ENCODE measurements around the gene NFKBIZ. TPM values are rescaled to one million over a fixed set of nuclear protein-coding genes. Genes with fewer than 3 reads are reported as not detected.

The NFKBIZ gene
- polyA plus RNA-seq, 1 experiment = 27.3 TPM

GRCh38 chr3:101865751-101866509 is 16.6 kb downstream of the NFKBIZ start:
- Histone ChIP-seq H3K27ac (ENCODE audit: low read depth, low read length) (no peak overlapping the region), H3K4me3 (ENCODE audit: low read depth, low read length) (no peak overlapping the region), H3K9me3 (ENCODE audit: control insufficient read depth, insufficient read depth, low read length) (no peaks in the 10 kb centered on the region), H3K27me3 (ENCODE audit: control insufficient read depth, insufficient read depth, low read length) (no peaks in the 10 kb centered on the region)
- CTCF ChIA-PET = interaction anchor here (0.6 to 1.5 kb wide), 4 partner anchors 63 to 363 kb away, joined by 3 to 4 read pairs (median 3); no protein-coding TSS in a partner anchor
- POLR2A ChIA-PET = interaction anchor here (1.2 kb wide), 1 partner anchor 17 kb away, joined by 5 read pairs; the partner anchor contains the start of gene NFKBIZ
- DNase-seq (ENCODE audit: low read depth, low spot score) = no peak
- TF ChIP-seq, protein P1, sequence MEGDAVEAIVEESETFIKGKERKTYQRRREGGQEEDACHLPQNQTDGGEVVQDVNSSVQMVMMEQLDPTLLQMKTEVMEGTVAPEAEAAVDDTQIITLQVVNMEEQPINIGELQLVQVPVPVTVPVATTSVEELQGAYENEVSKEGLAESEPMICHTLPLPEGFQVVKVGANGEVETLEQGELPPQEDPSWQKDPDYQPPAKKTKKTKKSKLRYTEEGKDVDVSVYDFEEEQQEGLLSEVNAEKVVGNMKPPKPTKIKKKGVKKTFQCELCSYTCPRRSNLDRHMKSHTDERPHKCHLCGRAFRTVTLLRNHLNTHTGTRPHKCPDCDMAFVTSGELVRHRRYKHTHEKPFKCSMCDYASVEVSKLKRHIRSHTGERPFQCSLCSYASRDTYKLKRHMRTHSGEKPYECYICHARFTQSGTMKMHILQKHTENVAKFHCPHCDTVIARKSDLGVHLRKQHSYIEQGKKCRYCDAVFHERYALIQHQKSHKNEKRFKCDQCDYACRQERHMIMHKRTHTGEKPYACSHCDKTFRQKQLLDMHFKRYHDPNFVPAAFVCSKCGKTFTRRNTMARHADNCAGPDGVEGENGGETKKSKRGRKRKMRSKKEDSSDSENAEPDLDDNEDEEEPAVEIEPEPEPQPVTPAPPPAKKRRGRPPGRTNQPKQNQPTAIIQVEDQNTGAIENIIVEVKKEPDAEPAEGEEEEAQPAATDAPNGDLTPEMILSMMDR (IDR thresholded peaks at IDR 0.05; ENCODE audit: low read depth, low read length) = no peak

DNA sequence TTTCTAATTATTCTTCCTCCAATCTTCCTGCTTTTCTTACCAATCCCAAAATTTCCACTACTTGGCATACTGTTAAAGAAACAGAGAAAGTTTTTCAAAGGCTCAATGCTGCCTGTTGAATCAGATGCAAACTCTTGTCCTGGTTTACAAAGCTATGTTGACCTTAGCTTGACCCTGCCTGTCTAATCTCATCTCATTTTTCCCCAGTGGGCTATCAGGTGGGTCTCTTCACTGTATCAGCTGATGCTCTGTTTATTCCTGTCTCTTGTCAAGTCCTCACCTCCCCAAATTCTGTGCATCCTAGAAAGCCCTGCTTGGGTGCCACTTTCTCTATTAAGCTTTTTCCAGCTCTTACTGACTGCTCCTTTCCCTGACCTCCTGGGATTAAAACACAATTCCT is 18.2 kb downstream of the NFKBIZ start:
- POLR2A ChIA-PET = interaction anchor here (0.7 kb wide), 1 partner anchor 333 kb away, joined by 3 read pairs; no protein-coding TSS in a partner anchor
- DNase-seq (ENCODE audit: low read depth, low spot score) = no peak
- CTCF ChIA-PET = interaction anchor here (1.2 to 2.2 kb wide), 3 partner anchors 65 to 361 kb away, joined by 3 to 8 read pairs (median 6); no protein-coding TSS in a partner anchor
- no peak overlapping the region for H3K4me3 ChIP-seq (ENCODE audit: low read depth, low read length)
- H3K27ac ChIP-seq (ENCODE audit: low read depth, low read length) = no peak overlapping the region
- H3K9me3 ChIP-seq (ENCODE audit: control insufficient read depth, insufficient read depth, low read length) = no peaks in the 10 kb centered on the region
- TF ChIP-seq, protein P1 (IDR thresholded peaks at IDR 0.05; ENCODE audit: low read depth, low read length) = no peak
- no peaks in the 10 kb centered on the region for H3K27me3 ChIP-seq (ENCODE audit: control insufficient read depth, insufficient read depth, low read length)

- H3K4me3 ChIP-seq (ENCODE audit: low read depth, low read length) = no peak overlapping the region
- TF ChIP-seq, protein P1 (IDR thresholded peaks at IDR 0.05; ENCODE audit: low read depth, low read length) = no peak
- CTCF ChIA-PET = interaction anchor here (1.2 to 2.2 kb wide), 4 partner anchors 65 to 361 kb away, joined by 3 to 8 read pairs (median 6); no protein-coding TSS in a partner anchor
Observed at GRCh38 chr3:101867996-101868395, 18.7 kb downstream of the NFKBIZ start.

GRCh38 chr3:101868534-101869464 is 19.5 kb downstream of the NFKBIZ start:
- no peak for DNase-seq (ENCODE audit: low read depth, low spot score)
- TF ChIP-seq, protein P1 (IDR thresholded peaks at IDR 0.05; ENCODE audit: low read depth, low read length) = no peak
- Histone ChIP-seq H3K27me3 (ENCODE audit: control insufficient read depth, insufficient read depth, low read length) (no peaks in the 10 kb centered on the region), H3K27ac (ENCODE audit: low read depth, low read length) (no peak overlapping the region), H3K4me3 (ENCODE audit: low read depth, low read length) (no peak overlapping the region), H3K9me3 (ENCODE audit: control insufficient read depth, insufficient read depth, low read length) (no peaks in the 10 kb centered on the region)
- ChIA-PET CTCF (interaction anchor here (1.4 to 2.2 kb wide), 2 partner anchors 357 to 360 kb away, joined by 5 to 8 read pairs; no protein-coding TSS in a partner anchor), POLR2A (no interaction called here)

More at GRCh38 chr3:101867996-101868395, 18.7 kb downstream of the NFKBIZ start:
- DNase-seq (ENCODE audit: low read depth, low spot score) = no peak
- Histone ChIP-seq H3K27me3 (ENCODE audit: control insufficient read depth, insufficient read depth, low read length) (no peaks in the 10 kb centered on the region), H3K9me3 (ENCODE audit: control insufficient read depth, insufficient read depth, low read length) (no peaks in the 10 kb centered on the region), H3K27ac (ENCODE audit: low read depth, low read length) (no peak overlapping the region)
- POLR2A ChIA-PET = no interaction called here

Data from AG04450 (cell line).